ENCODE data around the gene GLA.

GLA gene

GRCh38 chrX:101416691-101417090, 9.0 kb upstream of the GLA start:
- Histone ChIP-seq H3K27me3 (ENCODE audit: control insufficient read depth, insufficient read depth, low read length) (no peaks in the 10 kb centered on the region), H3K4me3 (ENCODE audit: low read length) (no peak overlapping the region), H3K4me1 (ENCODE audit: control insufficient read depth, insufficient read depth, low read length) (peaks cover 5% of the 10 kb centered on the region), H3K9me3 (ENCODE audit: control insufficient read depth, low read length) (no peaks in the 10 kb centered on the region), H3K9ac (ENCODE audit: low read length) (no peak overlapping the region), H3K36me3 (ENCODE audit: control insufficient read depth, insufficient read depth, low read length) (no peaks in the 10 kb centered on the region)

- H3K27me3 ChIP-seq (ENCODE audit: control insufficient read depth, insufficient read depth, low read length): no peaks in the 10 kb centered on the region
- H3K4me1 ChIP-seq (ENCODE audit: control insufficient read depth, insufficient read depth, low read length): peaks cover 5% of the 10 kb centered on the region
- no peak overlapping the region for H3K9ac ChIP-seq (ENCODE audit: low read length)
- H3K36me3 ChIP-seq (ENCODE audit: control insufficient read depth, insufficient read depth, low read length): no peaks in the 10 kb centered on the region
- no peaks in the 10 kb centered on the region for H3K9me3 ChIP-seq (ENCODE audit: control insufficient read depth, low read length)
- no peak overlapping the region for H3K4me3 ChIP-seq (ENCODE audit: low read length)
Observed at GRCh38 chrX:101415180-101416145, 7.7 kb upstream of the GLA start.

- H3K36me3 ChIP-seq (ENCODE audit: control insufficient read depth, insufficient read depth, low read length): no peaks in the 10 kb centered on the region
- peaks cover 7% of the 10 kb centered on the region for H3K4me1 ChIP-seq (ENCODE audit: control insufficient read depth, insufficient read depth, low read length)
- no peak overlapping the region for H3K4me3 ChIP-seq (ENCODE audit: low read length)
- H3K27me3 ChIP-seq (ENCODE audit: control insufficient read depth, insufficient read depth, low read length): no peaks in the 10 kb centered on the region
- H3K9me3 ChIP-seq (ENCODE audit: control insufficient read depth, low read length): no peaks in the 10 kb centered on the region
- H3K9ac ChIP-seq (ENCODE audit: low read length): no peak overlapping the region
Observed at GRCh38 chrX:101411984-101412383, 4.3 kb upstream of the GLA start.

GRCh38 chrX:101410461-101410860, 2.7 kb upstream of the GLA start:
- H3K4me1 ChIP-seq (ENCODE audit: control insufficient read depth, insufficient read depth, low read length): peaks cover 3% of the 10 kb centered on the region
- no peaks in the 10 kb centered on the region for H3K9me3 ChIP-seq (ENCODE audit: control insufficient read depth, low read length)
- H3K4me3 ChIP-seq (ENCODE audit: low read length): no peak overlapping the region
- no peaks in the 10 kb centered on the region for H3K27me3 ChIP-seq (ENCODE audit: control insufficient read depth, insufficient read depth, low read length)
- no peaks in the 10 kb centered on the region for H3K36me3 ChIP-seq (ENCODE audit: control insufficient read depth, insufficient read depth, low read length)
- H3K9ac ChIP-seq (ENCODE audit: low read length): no peak overlapping the region

GRCh38 chrX:101409043-101409442, 1.3 kb upstream of the GLA start:
- Histone ChIP-seq H3K9ac (ENCODE audit: low read length) (peak overlapping the region; percentile 93), H3K4me3 (ENCODE audit: low read length) (no peak overlapping the region), H3K27me3 (ENCODE audit: control insufficient read depth, insufficient read depth, low read length) (no peaks in the 10 kb centered on the region), H3K4me1 (ENCODE audit: control insufficient read depth, insufficient read depth, low read length) (peaks cover 3% of the 10 kb centered on the region), H3K36me3 (ENCODE audit: control insufficient read depth, insufficient read depth, low read length) (no peaks in the 10 kb centered on the region), H3K9me3 (ENCODE audit: control insufficient read depth, low read length) (no peaks in the 10 kb centered on the region)

GRCh38 chrX:101408532-101408841, 762 bp upstream of the GLA start:
- Histone ChIP-seq H3K9ac (ENCODE audit: low read length) (peak overlapping the region; percentile 93), H3K27me3 (ENCODE audit: control insufficient read depth, insufficient read depth, low read length) (no peaks in the 10 kb centered on the region), H3K4me1 (ENCODE audit: control insufficient read depth, insufficient read depth, low read length) (peaks cover 3% of the 10 kb centered on the region), H3K36me3 (ENCODE audit: control insufficient read depth, insufficient read depth, low read length) (no peaks in the 10 kb centered on the region), H3K9me3 (ENCODE audit: control insufficient read depth, low read length) (no peaks in the 10 kb centered on the region), H3K4me3 (ENCODE audit: low read length) (peak overlapping the region; percentile 80)

GRCh38 chrX:101407167-101407747, 468 bp downstream of the GLA start:
- Histone ChIP-seq H3K36me3 (ENCODE audit: control insufficient read depth, insufficient read depth, low read length) (no peaks in the 10 kb centered on the region), H3K4me1 (ENCODE audit: control insufficient read depth, insufficient read depth, low read length) (peaks cover 3% of the 10 kb centered on the region), H3K9me3 (ENCODE audit: control insufficient read depth, low read length) (no peaks in the 10 kb centered on the region), H3K27me3 (ENCODE audit: control insufficient read depth, insufficient read depth, low read length) (no peaks in the 10 kb centered on the region), H3K9ac (ENCODE audit: low read length) (peak overlapping the region; percentile 82), H3K4me3 (ENCODE audit: low read length) (peak overlapping the region; percentile 80)

- Histone ChIP-seq H3K27me3 (ENCODE audit: control insufficient read depth, insufficient read depth, low read length) (no peaks in the 10 kb centered on the region), H3K4me3 (ENCODE audit: low read length) (no peak overlapping the region), H3K4me1 (ENCODE audit: control insufficient read depth, insufficient read depth, low read length) (no peaks in the 10 kb centered on the region), H3K36me3 (ENCODE audit: control insufficient read depth, insufficient read depth, low read length) (no peaks in the 10 kb centered on the region), H3K9ac (ENCODE audit: low read length) (no peak overlapping the region), H3K9me3 (ENCODE audit: control insufficient read depth, low read length) (no peaks in the 10 kb centered on the region)
Observed at GRCh38 chrX:101399825-101400224, 7.9 kb downstream of the GLA start.

GRCh38 chrX:101398694-101399093, 9.0 kb downstream of the GLA start:
- no peaks in the 10 kb centered on the region for H3K36me3 ChIP-seq (ENCODE audit: control insufficient read depth, insufficient read depth, low read length)
- no peaks in the 10 kb centered on the region for H3K27me3 ChIP-seq (ENCODE audit: control insufficient read depth, insufficient read depth, low read length)
- H3K4me3 ChIP-seq (ENCODE audit: low read length): no peak overlapping the region
- no peaks in the 10 kb centered on the region for H3K9me3 ChIP-seq (ENCODE audit: control insufficient read depth, low read length)
- H3K9ac ChIP-seq (ENCODE audit: low read length): no peak overlapping the region
- no peaks in the 10 kb centered on the region for H3K4me1 ChIP-seq (ENCODE audit: control insufficient read depth, insufficient read depth, low read length)

- H3K4me3 ChIP-seq (ENCODE audit: low read length): no peak overlapping the region
- H3K36me3 ChIP-seq (ENCODE audit: control insufficient read depth, insufficient read depth, low read length): no peaks in the 10 kb centered on the region
- H3K9me3 ChIP-seq (ENCODE audit: control insufficient read depth, low read length): no peaks in the 10 kb centered on the region
- H3K4me1 ChIP-seq (ENCODE audit: control insufficient read depth, insufficient read depth, low read length): no peaks in the 10 kb centered on the region
- no peaks in the 10 kb centered on the region for H3K27me3 ChIP-seq (ENCODE audit: control insufficient read depth, insufficient read depth, low read length)
- no peak overlapping the region for H3K9ac ChIP-seq (ENCODE audit: low read length)
Observed at GRCh38 chrX:101397779-101398178, 9.9 kb downstream of the GLA start.

GRCh38 chrX:101395789-101396188, 11.9 kb downstream of the GLA start:
- Histone ChIP-seq H3K4me1 (ENCODE audit: control insufficient read depth, insufficient read depth, low read length) (peaks cover 6% of the 10 kb centered on the region), H3K36me3 (ENCODE audit: control insufficient read depth, insufficient read depth, low read length) (no peaks in the 10 kb centered on the region), H3K9ac (ENCODE audit: low read length) (no peak overlapping the region), H3K27me3 (ENCODE audit: control insufficient read depth, insufficient read depth, low read length) (no peaks in the 10 kb centered on the region), H3K9me3 (ENCODE audit: control insufficient read depth, low read length) (no peaks in the 10 kb centered on the region), H3K4me3 (ENCODE audit: low read length) (no peak overlapping the region)

GRCh38 chrX:101394372-101394771, 13.4 kb downstream of the GLA start:
- H3K36me3 ChIP-seq (ENCODE audit: control insufficient read depth, insufficient read depth, low read length): no peaks in the 10 kb centered on the region
- H3K4me1 ChIP-seq (ENCODE audit: control insufficient read depth, insufficient read depth, low read length): peaks cover 9% of the 10 kb centered on the region
- no peak overlapping the region for H3K9ac ChIP-seq (ENCODE audit: low read length)
- no peaks in the 10 kb centered on the region for H3K27me3 ChIP-seq (ENCODE audit: control insufficient read depth, insufficient read depth, low read length)
- H3K4me3 ChIP-seq (ENCODE audit: low read length): no peak overlapping the region
- H3K9me3 ChIP-seq (ENCODE audit: control insufficient read depth, low read length): no peaks in the 10 kb centered on the region

All from mucosa of stomach (tissue), 1 donor.